HEK293T (cell line): ENCODE measurements around the gene KCNJ5.

Experiments
- BHLHE40 ChIP-seq: fragments of 450-650 bp; IDR thresholded peaks from 2 replicates; pipeline ENCODE4 v1.6.1; 2016; ENCODE audit warnings: mild to moderate bottlenecking, moderate library complexity, borderline replicate concordance
- ELF4 ChIP-seq: fragments of 450-650 bp; IDR thresholded peaks from 2 replicates; pipeline ENCODE4 v1.6.1; 2017; ENCODE audit warnings: antibody characterized with exemption
- FOXA1 ChIP-seq: fragments of 450-650 bp; IDR thresholded peaks from 2 replicates; pipeline ENCODE4 v1.6.1; 2016; ENCODE audit warnings: mild to moderate bottlenecking
- FOXK2 ChIP-seq: fragments of 450-650 bp; IDR thresholded peaks from 2 replicates; pipeline ENCODE4 v1.6.1; 2016; ENCODE audit warnings: mild to moderate bottlenecking
- FOXM1 ChIP-seq: fragments of 450-650 bp; IDR thresholded peaks from 2 replicates; pipeline ENCODE4 v1.6.1; 2017; ENCODE audit warnings: mild to moderate bottlenecking, borderline replicate concordance
- HDGF ChIP-seq: fragments of 450-650 bp; IDR thresholded peaks from 2 replicates; pipeline ENCODE4 v1.6.1; 2017; ENCODE audit warnings: antibody characterized with exemption, borderline replicate concordance
- L3MBTL2 ChIP-seq: fragments of 450-650 bp; conservative IDR thresholded peaks from 2 replicates; pipeline ENCODE4 v1.6.1; 2016; ENCODE audit warnings: mild to moderate bottlenecking
- LEF1 ChIP-seq: fragments of 450-650 bp; IDR thresholded peaks from 2 replicates; pipeline ENCODE4 v1.6.1; 2017; ENCODE audit warnings: mild to moderate bottlenecking, borderline replicate concordance
- NFRKB ChIP-seq: fragments of 450-650 bp; IDR thresholded peaks from 2 replicates; pipeline ENCODE4 v1.6.1; 2016; ENCODE audit warnings: mild to moderate bottlenecking, moderate library complexity
- SP1 ChIP-seq: fragments of 450-650 bp; IDR thresholded peaks from 2 replicates; pipeline ENCODE4 v1.6.1; 2017
- SUZ12 ChIP-seq: fragments of 450-650 bp; IDR thresholded peaks from 2 replicates; pipeline ENCODE4 v1.6.1; 2016; ENCODE audit warnings: mild to moderate bottlenecking
- TARDBP ChIP-seq: fragments of 450-650 bp; IDR thresholded peaks from 2 replicates; pipeline ENCODE4 v1.6.1; 2016
- ZNF384 ChIP-seq: fragments of 450-650 bp; IDR thresholded peaks from 2 replicates; pipeline ENCODE4 v1.6.1; 2016

DNA sequence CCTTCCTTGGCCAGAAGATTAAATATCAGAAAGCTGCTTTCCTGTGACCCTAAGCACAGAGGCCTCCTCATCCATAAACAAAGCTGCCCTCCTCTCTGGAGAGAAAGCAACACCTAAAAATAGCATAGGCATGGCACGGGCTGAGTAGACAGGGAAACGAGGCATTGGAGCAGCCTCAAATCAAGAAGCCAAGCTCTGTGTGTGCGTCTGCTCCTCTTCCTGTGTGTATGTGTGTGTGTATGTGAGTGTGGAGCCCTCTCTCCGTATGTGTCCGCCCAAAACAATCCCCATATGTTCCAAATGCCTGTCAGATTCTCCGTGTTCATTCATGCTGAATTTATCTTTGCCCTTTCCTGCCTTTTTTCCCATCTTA is 24.0 kb downstream of the KCNJ5 start:
- TF ChIP-seq SP1 (no peak), NFRKB (no peak), FOXM1 (no peak), ELF4 (no peak), FOXA1 (no peak), TARDBP (no peak), ZNF384 (no peak), BHLHE40 (no peak), SUZ12 (no peak), L3MBTL2 (no peak), FOXK2 (no peak), LEF1 (no peak), HDGF (no peak)
